Measurements from ENCODE around the gene FAM43A. TPM values are rescaled to one million over a fixed set of nuclear protein-coding genes. Genes with fewer than 3 reads are reported as not detected.

The FAM43A gene
- total RNA-seq, 2 donors from 2014 or later, result 10.3 to 17.8 TPM

GRCh38 chr3:194736277-194736895 lies 50.7 kb downstream of the FAM43A start:
- ATAC-seq (ENCODE audit: insufficient number of reproducible peaks, low FRiP score, low read depth), result no peak

GRCh38 chr3:194736896-194737600 lies 51.4 kb downstream of the FAM43A start:
- no peak for DNase-seq (ENCODE audit: low spot score)
- Histone ChIP-seq H3K9me3 (no peaks in the 10 kb centered on the region), H3K4me1 (ENCODE audit: control insufficient read depth in 1 of 2, low read depth in 2 of 2) (peaks cover 2 to 24% of the 10 kb centered on the region in 2 donors), H3K27ac (no peak overlapping the region), H3K4me3 (no peak overlapping the region), H3K27me3 (replicated peaks; ENCODE audit: insufficient read depth) (no peaks in the 10 kb centered on the region), H3K36me3 (no peaks in the 10 kb centered on the region)
- no peak for ATAC-seq (ENCODE audit: insufficient number of reproducible peaks, low FRiP score, low read depth)
- no peak for TF ChIP-seq CTCF (IDR thresholded peaks at IDR 0.05)

More at GRCh38 chr3:194736277-194736895, 50.7 kb downstream of the FAM43A start:
- Histone ChIP-seq H3K27ac (no peak overlapping the region), H3K36me3 (no peaks in the 10 kb centered on the region), H3K27me3 (replicated peaks; ENCODE audit: insufficient read depth) (no peaks in the 10 kb centered on the region), H3K4me3 (no peak overlapping the region), H3K9me3 (no peaks in the 10 kb centered on the region), H3K4me1 (ENCODE audit: control insufficient read depth in 1 of 2, low read depth in 2 of 2) (peaks cover 2 to 24% of the 10 kb centered on the region in 2 donors)
- DNase-seq (ENCODE audit: low spot score), result no peak
- no peak for TF ChIP-seq CTCF (IDR thresholded peaks at IDR 0.05)

Other genes starting within 250 kb of the FAM43A start
- gene ATP13A3, start 198.9 kb upstream of the FAM43A start, total RNA-seq, result 100 to 1,000 TPM; 188 to 361 TPM
- 10 to 100 TPM; 11.0 to 11.5 TPM for gene TMEM44, start 52.5 kb upstream of the FAM43A start, total RNA-seq
- 10 to 100 TPM; 19.4 to 59.3 TPM for gene LSG1, start 13.7 kb upstream of the FAM43A start, total RNA-seq